ENCODE measurements around the gene CCDC60. TPM values are rescaled to one million over a fixed set of nuclear protein-coding genes. Genes with fewer than 3 reads are reported as not detected.

Gene CCDC60, protein sequence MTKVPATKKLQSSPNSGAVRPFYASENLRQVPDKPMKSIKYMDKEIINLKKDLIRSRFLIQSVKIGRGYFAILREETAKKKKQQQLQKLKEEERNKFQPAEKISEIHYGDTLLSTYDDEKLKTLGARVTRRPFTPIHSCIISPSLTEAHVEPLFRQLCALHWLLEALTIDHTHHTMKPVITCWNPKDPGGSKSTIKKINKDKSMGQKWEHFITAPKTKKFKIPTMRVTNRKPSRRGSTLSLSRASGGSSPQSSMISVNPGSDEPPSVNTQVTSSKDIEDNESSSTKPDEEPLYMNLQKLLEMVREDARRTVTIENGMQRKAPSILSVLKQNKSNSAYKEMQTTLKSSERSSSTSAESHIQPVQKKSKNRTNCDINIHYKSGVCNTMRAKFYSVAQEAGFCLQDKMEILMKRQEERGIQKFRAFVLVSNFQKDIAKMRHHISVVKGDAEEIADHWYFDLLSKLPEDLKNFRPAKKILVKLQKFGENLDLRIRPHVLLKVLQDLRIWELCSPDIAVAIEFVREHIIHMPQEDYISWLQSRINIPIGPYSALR
- total RNA-seq, result not detected
- not detected for polyA plus RNA-seq
- long read RNA-seq, donor 1, result 0 reads
- long read RNA-seq, donor 2, result 0 reads

- WGBS, 5 donors, result 31 to 39% (median 37%) methylated on average over 23 to 26 of the region's 26 CpGs
- H3K4me3 ChIP-seq, result no peak within 1 kb of the TSS
- DNase-seq, result no peak
Observed at GRCh38 chr12:119334430-119335170, at the start of gene CCDC60. TSS of gene CCDC60 (plus strand) at chr12:119334729. CDS start at chr12:119335177, 448 bp downstream.

DNA sequence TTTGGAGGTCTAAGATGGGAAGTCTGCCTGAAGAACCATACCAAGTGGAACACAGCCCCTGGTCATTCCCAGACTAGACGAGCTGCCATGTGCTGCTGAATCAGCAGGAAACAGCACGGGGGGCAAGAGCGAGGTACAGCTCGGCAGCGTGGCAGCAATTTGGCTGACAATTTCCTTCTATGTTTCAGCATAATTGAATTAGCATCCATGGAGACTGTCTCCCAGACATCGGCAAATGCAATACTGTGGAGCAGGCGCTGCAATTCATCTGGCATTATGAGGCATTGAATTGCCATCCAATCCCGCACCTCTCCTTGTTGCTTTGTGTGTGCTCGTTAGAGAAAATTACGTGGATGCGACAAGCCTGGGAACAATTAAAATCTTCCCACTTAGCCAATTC lies 46.0 kb upstream of the CCDC60 start:
- Histone ChIP-seq H3K4me1 (peaks cover 0 to 4% (median 0%) of the 10 kb centered on the region in 6 donors), H3K36me3 (no peaks in the 10 kb centered on the region), H3K9me3 (peaks cover 0 to 7% (median 0%) of the 10 kb centered on the region in 8 donors), H3K27me3 (replicated peaks in 1 of 7) (peaks cover 0 to 5% (median 0%) of the 10 kb centered on the region in 7 donors), H3K27ac (no peak overlapping the region), H3K4me3 (no peak overlapping the region)
- intact Hi-C loops (cut with DNase I; ENCODE audit: low total_unique reads), result no loop called here
- no peak for TF ChIP-seq CTCF (IDR thresholded peaks at IDR 0.05 in 8 of 11, conservative IDR thresholded peaks at IDR 0.05 in 3 of 11)
- TF ChIP-seq POLR2A (IDR thresholded peaks at IDR 0.05), result no peak
- DNase-seq, result no peak
- 53 to 73% (median 62%) methylated on average over 11 of the region's 11 CpGs for WGBS, 5 donors

More at GRCh38 chr12:119334430-119335170, at the start of gene CCDC60:
- intact Hi-C loops (cut with DNase I; ENCODE audit: low total_unique reads), result no loop called here
- Histone ChIP-seq H3K36me3 (no peaks in the 10 kb centered on the region), H3K27me3 (replicated peaks in 1 of 7) (peaks cover 0 to 38% (median 0%) of the 10 kb centered on the region in 7 donors), H3K9me3 (no peaks in the 10 kb centered on the region), H3K4me1 (no peaks in the 10 kb centered on the region), H3K27ac (no peak within 1 kb of the TSS)
- TF ChIP-seq CTCF (IDR thresholded peaks at IDR 0.05 in 8 of 11, conservative IDR thresholded peaks at IDR 0.05 in 3 of 11), result no peak
- TF ChIP-seq POLR2AphosphoS5 (IDR thresholded peaks at IDR 0.05), result no peak
- TF ChIP-seq POLR2A (IDR thresholded peaks at IDR 0.05), result no peak

- intact Hi-C loops (cut with DNase I; ENCODE audit: low total_unique reads), result no loop called here
- peaks cover 0 to 6% (median 0%) of the 10 kb centered on the region in 7 donors for H3K27me3 ChIP-seq (replicated peaks in 1 of 7)
- DNase-seq, result no peak
- no peaks in the 10 kb centered on the region for H3K36me3 ChIP-seq
- H3K9me3 ChIP-seq, result no peaks in the 10 kb centered on the region
- no peak for TF ChIP-seq POLR2AphosphoS5 (IDR thresholded peaks at IDR 0.05)
- TF ChIP-seq POLR2A (IDR thresholded peaks at IDR 0.05), result no peak
- TF ChIP-seq CTCF (IDR thresholded peaks at IDR 0.05 in 8 of 11, conservative IDR thresholded peaks at IDR 0.05 in 3 of 11), result no peak
- no peak overlapping the region for H3K27ac ChIP-seq
- 43 to 60% (median 55%) methylated on average over 6 of the region's 6 CpGs for WGBS, 5 donors
- peaks cover 0 to 4% (median 0%) of the 10 kb centered on the region in 6 donors for H3K4me1 ChIP-seq
- H3K4me3 ChIP-seq, result no peak overlapping the region
Observed at GRCh38 chr12:119292893-119293630, 41.5 kb upstream of the CCDC60 start.
